GM21737 (cell line): Measurements from ENCODE around the gene UFM1.
"Not testable (repeated sequence)": the region's sequence is repeated elsewhere in the genome, so short reads cannot be mapped to it uniquely, and the experiment has no call there.

ENCODE experiments used
- ATAC-seq: cut with Tn5 transposase; IDR thresholded peaks from one replicate; pipeline ENCODE4 v1.9.1; 2021; ENCODE audit warnings: mild to moderate bottlenecking, moderate library complexity; ENCODE audit not compliant: unreplicated experiment

The UFM1 gene

DNA sequence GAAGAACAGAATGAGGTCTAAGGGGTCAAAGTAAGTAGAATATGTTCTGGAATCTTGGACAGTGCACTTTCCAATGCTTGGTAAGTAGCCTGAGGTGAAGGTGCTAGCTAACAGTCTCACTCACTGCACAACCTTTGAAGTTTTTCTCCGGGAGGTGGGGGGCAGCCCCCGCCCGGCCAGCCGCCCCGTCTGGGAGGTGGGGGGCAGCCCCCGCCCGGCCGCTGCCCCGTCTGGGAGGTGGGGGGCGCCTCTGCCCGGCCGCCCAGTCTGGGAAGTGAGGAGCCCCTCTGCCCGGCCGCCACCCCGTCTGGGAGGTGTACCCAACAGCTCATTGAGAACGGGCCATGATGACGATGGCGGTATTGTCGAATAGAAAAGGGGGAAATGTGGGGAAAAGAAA is 14.1 kb downstream of the UFM1 start:
- ATAC-seq, result not testable (repeated sequence)

DNA sequence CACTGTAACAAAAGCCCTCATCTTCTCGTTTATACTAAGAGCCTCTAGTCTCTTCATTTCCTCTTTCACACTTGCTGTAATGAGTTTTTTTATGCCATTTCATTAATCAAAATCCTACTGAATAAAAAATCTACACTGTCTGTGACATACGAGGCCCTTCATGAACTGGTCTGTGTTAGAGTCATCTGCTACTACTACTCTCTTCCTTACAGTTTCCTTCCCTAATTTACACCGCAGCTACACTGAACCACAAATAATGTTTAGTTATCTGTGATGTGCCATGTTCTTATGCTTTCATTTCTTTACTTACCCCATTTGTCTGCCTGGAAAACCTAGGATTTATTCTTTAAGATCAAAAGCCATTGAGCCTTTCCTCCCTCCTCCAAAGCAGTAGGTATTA is 16.0 kb downstream of the UFM1 start:
- no peak for ATAC-seq

DNA sequence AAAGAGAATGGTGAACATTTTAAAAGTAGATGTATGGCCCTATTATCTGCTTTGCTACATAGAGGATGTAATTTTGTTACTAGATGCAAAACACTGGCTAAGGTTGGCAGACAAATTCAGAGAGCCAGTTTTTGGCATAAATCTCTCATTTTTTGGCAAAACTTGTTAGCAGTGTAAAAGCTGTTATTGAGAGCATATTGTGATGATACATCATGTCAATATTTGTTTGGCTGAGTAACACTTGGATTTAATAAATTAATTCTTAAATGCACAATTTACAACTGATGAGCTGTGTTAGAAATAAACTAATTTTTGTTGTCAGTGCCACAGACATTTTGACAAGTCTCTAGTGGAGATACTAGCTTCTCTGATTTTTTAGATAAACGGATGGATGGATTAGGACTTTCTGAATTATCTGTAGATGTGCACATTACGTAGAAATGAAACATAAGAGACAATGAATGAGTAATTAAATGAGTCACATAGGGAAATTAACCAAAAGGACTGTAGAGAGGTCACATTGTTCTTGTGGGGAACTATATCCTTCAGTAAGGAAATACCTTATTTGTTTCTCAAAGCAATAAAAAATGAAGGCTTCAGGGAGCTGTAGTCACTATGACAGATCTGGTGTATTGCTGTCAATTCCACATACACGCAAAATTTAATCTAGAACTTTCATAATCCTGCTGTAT is 17.4 kb downstream of the UFM1 start:
- no peak for ATAC-seq

DNA sequence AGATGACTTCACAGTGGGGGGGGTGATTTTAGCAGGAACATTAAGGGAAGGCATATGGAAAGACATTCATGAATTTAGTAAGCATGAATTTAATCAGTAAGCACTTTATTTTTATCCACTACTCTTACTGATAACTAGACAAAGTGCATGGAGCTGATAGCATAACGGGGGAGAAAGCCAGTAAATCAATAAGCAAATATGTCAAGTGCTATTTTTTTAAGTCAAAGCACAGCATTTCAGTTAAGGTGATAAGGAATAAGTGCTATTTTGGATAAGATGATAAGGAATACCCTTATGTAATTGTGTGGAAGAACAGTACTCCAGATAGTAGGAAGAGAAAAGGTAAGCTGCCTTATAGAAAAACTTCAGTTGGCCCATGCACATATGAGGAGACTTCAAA is 19.4 kb downstream of the UFM1 start:
- no peak for ATAC-seq

DNA sequence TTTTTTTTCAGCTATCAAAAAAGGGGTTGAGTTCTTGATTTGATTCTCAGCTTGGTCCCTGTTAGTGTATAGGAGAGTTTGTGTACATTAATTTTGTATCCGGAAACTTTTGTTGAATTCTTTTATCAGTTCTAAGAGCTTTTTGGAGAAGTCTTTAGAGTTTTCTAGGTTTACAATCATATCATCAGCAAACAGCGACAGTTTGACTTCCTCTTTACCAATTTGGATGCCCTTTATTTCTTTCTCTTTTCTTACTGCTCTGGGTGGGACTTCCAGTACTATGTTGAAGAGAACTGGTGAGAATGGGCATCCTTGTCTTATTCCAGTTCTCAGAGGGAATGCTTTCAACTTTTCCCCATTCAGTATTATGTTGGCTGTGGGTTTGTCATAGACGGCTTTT is 20.4 kb downstream of the UFM1 start:
- not testable (repeated sequence) for ATAC-seq

DNA sequence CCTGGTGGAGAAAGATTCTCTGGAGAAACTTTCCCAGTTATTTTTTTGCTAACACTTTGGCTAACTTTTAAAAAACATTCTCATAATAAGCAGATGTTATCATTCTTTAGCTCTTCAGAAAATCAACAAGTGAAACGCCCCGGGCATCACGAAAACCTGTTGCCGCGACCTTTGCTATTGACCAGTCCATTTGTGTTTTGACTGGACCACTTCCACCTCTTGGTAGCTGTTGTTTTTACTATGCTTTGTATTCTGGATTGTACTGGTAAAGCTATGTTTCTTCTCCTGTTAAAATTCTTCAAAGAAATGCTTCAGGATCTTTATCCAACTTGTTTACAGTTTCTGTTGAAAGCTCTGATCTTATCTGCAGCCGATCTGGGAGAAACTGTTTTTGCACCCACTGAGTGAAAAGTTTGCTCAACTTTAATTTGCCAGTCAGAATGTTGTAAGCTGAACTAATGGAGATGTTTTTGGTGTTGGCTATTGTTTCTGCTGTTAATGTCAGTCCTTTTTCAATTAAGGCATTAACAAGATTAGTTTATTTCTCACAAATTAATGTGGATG is 23.3 kb downstream of the UFM1 start:
- no peak for ATAC-seq

DNA sequence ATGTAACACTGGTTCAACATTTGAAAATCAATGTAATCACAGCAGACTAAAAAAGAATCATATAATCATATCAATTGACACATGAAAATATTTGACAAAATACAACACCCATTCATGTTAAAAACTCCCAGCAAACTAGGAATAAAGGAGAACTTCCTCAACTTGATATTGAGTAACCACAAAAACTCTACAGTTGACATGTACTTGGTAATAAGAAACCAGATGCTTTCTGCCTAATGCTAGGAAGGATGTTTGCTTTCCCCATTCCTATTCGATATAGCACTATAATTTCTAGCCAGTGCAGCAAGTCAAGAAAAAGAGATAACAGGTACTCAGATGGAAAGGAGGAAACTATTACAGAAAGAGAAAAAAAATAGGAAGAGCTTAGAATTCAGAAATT is 26.9 kb downstream of the UFM1 start:
- no peak for ATAC-seq

DNA sequence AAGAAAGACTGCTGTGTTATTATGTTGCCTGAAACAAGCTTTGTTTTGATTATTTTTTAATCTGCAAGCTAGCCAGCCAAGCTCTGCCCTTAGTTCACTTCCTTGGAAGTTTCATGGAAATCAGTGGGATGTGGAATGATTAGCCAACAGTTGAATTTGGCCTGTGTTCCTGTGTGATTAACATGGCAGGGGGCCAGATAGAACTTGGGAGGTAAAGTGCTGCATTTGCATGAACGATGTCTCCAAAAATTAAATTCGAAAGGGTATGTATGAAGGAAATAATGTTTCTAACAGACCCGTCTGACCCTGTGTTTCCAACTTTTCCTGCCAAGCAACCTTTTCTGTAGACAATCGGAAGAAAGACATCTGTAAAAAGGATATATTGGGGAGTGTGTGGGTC is 32.2 kb downstream of the UFM1 start:
- ATAC-seq, result no peak

DNA sequence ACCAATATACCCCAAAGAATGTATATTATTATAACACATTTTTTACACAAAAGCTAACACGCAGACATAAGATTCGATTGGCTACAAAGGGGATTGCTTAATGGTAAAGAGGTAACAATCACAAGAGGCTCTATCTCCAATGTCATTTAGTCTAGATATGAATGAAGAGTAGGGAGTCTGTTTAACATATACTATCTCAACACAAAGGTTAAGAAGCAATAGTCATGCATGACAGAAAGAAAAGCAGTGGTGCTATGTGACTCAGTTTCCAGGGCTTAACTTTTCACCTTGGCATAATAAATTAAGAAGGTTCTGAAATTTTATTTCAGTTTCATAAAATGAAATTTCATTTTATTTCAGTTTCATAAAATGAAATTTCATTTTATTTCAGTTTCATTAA is 33.3 kb downstream of the UFM1 start:
- ATAC-seq, result no peak

DNA sequence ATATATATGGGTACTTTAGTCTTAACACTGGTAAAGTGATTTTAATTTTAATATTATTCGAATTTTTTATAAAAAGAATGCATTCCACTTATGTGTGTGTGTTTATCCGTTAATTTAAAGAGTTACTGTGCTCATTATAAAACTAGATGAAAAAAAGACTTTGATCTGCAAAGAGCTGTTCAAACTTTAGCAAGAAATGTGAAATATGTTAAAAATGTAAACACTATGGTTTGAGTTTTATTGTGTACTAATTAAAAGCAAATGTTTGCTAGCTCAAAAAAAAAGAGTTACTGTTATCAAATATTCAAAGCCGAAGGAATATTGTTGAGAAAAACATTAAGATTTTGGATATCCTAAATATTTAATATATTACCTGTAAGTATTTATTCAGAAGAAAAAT is 34.5 kb downstream of the UFM1 start:
- no peak for ATAC-seq

DNA sequence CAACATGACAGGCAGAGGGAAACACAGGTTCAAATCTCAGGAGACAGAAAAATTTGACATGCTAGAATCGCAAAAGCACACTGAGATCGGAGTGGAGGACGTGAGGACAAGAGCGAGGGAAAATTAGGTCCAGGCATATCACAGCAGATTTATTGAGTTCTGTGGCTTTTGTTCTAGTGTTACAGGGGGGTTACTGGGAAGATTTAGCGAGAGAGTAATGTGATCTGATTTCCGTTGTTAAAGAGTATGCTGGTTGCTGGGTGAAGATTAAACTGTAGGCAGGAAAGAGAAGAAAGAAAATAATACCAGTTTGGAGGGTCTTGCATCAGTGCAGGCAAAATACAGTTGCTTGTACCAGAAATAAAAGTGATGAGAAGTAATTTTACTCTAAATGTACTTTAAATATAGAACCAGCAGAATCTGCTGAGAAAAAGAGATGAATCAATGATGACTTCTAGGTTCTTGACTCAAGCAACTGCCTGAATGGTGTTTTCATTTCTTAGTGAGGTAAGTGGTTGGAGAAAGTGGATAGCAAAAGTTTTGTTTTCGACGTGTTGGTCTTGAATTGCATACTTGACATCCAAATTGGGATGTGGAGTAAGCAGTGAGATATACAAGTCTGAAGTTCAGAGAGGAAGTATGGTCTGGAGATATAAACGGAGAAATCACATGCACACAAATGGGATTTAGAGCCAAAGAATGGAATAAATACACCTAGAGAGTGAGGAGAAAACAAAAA is 35.7 kb downstream of the UFM1 start:
- ATAC-seq, result no peak

DNA sequence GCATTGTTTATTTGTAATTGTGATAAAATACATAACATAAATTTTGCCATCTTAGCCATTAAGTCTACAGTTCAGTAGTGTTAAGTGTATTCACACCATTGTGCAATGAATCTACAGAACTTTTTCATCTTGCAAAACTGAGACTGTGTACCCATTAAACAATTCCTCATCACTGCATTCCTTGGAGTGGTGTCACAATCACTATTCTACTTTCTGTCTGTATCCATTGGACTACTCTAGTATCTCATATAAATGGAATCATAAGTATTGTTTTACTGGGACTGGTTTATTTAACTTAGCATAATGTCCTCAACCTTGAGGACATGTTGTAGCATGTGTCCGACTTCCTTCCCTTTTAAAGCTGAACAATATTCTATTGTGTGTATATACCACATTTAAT is 36.8 kb downstream of the UFM1 start:
- no peak for ATAC-seq

DNA sequence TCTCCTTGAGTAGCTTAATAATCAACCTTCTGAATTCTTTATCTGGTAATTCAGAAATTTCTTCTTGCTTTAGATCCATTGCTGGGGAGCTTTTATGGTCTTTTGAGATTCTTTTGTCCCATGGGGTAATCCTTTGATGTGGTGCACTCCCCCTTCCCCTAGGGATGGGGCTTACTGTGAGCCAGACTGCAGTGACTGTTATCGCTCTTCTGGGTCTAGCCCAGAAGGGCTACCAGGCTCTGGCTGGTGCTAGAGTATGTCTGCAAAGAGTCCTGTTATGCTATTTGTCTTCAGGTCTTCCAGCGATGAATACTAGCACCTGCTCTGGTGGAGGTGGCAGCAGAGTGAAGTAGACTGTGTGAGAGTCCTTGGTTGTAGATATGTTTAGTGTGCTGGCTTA is 41.7 kb downstream of the UFM1 start:
- ATAC-seq, result no peak

DNA sequence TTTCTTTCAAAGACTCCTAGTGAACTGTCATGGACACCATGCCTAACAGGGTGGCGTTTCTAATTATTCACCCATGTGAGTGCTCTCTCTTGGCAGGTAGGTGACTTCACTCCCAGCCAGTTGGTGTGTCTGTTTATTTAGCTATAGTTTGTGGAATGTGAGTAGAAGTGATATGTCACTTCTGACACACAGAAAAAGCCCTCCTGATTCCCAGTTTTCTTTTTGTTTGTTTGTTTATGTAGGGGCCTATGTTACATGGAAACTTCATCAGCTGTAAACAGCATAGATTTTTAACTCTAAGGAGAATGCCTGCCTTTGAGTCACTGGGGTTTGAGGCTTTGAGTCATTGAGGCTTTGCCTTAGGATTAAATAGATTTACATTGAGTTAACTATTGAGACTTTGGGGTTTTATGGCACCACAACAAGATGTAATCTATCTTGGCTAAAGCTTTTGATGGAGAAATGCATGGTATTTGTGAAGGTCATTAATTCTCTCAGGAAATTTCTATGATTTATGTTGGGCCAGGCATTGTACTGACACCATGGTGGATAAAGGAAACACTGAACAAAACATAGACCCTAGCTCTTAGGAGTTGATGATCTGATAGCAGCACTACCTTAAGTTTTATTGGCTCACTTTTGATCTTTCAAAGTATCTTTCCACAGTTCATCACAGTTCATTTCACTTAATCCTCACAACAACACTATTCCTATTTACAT is 45.3 kb downstream of the UFM1 start:
- ATAC-seq, result no peak

DNA sequence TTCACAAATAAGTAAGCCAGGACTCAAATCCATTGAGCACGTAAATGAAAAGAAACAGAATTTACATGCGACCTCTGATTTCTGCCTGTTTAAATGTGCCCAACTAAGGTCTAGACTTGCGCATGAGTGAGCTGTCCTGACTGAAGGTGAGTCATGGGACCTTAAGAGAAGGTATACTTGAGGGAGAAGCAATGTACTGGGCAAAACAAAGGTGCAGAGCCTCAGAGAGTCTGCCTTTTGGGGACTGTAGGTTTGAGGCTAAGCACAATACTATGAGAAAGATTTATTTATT is 45.8 kb downstream of the UFM1 start:
- ATAC-seq, result no peak

DNA sequence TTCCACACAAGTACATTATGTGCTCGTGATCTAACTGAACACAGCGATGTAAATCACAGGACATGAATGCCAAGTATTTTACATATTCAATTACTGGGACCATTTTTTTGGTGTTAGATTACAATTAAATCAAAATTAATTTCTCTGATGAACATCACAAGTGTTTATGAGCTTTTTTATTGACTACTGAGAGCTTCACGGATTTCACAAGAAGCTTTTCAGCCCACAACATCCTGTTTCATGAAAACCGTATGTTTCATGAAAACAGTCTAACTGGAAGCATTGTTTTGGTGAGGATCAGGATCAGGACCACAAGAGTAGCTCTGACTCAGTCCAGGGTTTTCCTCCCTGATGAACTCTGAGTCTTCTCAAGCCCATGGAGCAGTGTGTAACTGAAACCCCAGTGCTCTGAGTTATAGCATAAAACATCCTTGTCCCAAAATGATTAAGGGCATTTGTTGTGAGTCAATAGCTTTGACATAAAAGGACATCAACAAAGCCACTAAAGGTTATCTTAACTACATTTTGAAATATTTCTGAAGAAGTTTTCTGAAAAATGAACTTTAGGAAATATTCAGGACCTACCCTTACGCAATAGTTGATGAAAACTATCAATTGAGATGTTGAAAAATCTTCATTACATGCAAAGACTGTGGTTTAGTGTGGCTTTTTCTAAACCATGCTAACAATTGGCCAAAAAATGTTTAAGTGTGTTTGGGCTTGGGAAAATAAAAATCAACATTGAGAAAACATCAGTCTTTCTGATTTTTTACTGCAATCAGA is 49.3 kb downstream of the UFM1 start:
- ATAC-seq, result no peak

DNA sequence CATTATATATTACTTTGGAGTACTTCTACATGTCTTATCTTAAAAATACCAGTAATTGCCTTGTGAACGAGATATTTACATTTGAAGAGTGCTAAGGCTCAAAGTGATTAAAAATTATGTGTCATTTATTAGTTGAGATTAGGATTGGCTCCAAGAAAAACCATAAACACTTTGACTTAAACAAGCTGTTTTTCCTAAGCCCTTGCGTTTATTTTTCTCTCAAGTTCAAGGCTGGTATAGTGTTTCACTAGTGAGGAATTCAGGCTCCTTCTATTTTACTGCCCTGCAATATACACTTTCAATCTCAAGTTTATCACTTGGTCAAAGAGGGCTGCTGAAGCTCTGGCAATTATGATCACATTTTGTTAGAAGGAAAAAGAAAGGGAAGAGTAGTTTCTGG is 49.9 kb downstream of the UFM1 start:
- ATAC-seq, result no peak

DNA sequence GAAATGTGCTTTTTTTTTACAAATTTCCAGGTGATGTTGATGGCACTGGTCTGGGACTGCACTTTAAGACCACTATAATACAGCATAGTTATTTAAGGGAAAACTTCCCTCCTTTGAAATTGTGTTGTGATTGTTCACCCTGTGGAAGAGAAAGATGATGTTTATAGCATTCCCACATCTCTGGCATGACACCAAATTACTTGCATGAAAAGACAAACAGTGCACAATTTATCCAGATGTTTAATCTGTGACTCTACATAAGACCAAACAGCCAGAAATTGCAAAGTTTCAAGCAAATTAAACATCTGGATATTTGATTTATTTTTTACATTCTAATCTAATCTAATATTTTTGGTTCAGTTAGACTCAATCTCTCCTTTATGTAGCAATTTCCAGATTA is 51.6 kb downstream of the UFM1 start:
- no peak for ATAC-seq

DNA sequence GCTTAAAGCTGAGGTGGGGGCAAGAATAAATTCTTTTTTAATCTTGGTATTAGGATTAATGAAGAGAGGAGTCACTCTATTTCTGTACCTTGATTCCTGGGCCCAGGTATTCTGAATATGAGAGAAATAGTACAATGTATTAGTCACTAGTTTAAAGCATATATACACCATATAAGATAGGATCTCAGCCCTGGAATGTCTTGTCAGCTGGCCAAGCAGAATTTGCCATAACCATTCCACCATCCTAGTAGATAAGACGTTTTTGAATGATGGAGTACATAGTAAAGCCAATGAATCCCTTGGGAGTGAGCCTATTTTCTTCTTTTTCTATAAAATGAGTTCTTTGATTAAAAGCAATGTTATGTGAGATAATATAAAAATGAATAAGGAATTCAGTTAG is 55.6 kb downstream of the UFM1 start:
- ATAC-seq, result no peak

DNA sequence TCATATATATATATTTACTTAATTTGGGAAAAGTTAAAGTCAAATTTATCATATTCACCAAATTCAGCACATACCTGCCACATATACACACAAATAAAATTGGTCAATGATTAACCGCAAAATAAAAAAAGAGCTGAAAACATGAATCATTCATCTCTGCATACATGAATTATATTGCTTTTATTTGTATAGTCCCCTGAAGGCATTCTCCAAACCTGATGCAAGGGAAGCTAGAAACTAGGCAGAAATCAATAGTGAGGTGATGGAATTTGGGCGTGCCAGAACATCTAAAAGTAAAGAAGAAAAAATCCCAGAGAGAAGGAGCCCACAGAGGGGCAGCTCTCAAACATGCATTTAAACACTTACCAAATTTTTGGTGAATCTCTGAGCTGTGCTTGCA is 60.1 kb downstream of the UFM1 start:
- no peak for ATAC-seq

DNA sequence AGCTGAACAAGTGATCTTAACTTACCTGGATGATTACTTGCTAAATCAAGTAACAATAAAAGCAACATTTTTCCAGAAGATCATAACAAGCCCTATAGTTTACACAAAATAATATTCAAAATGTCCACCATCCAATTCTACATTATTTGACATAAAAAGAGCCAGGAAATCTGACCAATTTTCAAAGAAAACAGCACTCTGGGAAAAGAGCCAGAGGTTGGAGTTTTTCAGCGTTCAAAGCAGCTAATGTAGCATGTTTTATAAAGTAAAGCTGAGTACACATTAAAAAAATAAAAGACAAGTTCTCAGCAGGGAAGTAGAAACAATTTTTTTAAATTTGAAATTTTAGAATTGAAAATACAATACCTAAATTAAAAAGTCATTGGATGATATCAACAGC is 62.6 kb downstream of the UFM1 start:
- ATAC-seq, result no peak
